GM12892 (cell line): Measurements from ENCODE around the gene HSPA1B.
"Not testable (repeated sequence)": the region's sequence is repeated elsewhere in the genome, so short reads cannot be mapped to it uniquely, and the experiment has no call there.

ENCODE experiments used
- DNase-seq: peaks from one replicate; pipeline ENCODE4 v3.0.0; 2011; ENCODE audit not compliant: insufficient read length
- FAIRE-seq: peaks from 2 replicates; lab custom pipeline; 2011; peaks lifted over from hg19 to GRCh38; lab: Jason Lieb, UNC
- POLR2A ChIP-seq: IDR thresholded peaks from 2 replicates; pipeline ENCODE4 v1.6.1; 2011; ENCODE audit warnings: low read depth, low read length, control low read depth
- POLR2AphosphoS5 ChIP-seq: IDR thresholded peaks from 2 replicates; pipeline ENCODE4 v1.6.1; 2011; ENCODE audit warnings: low read depth, low read length, control low read depth
- TAF1 ChIP-seq: IDR thresholded peaks from 2 replicates; pipeline ENCODE4 v1.6.1; 2011; ENCODE audit warnings: low read depth, mild to moderate bottlenecking, control low read depth, low read length, borderline replicate concordance

Gene HSPA1B

DNA sequence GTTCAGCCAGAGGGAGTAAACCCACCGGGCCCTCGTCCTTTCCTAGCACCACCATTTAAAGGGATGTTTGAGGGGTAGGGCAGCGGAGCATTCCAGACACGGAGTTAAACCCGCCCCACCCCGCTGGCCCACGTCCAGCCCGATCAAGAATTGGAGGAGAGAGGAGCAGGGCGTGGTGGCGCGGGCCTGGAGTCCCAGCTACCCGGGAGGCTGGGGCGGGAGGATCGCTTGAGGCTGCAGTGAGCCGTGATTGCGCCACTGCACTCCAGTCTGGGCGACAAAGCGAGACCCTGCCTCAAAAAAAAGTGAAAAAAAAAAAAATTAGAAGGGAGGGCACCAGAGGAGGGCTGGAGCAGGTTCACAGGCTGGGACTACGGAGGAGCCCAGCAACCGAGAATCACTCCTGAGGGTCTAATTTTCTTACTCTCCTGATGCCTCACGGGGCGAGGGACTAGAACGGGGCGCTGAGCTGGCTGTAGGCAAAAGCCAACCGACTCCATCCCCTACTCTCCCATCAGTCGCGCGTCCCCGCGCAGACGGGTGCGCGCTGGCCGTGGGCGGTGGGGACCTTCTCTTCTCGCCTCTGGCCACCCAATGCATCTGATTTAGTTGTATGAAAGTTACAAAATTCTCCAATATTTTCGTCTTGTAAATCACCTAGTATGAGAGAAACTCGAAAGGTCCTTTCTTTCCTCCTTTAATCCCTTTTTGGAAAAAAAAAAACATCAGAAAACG is 6.1 kb upstream of the HSPA1B start:
- peak; percentile 53; the same call in 1 of the 2 replicates for TF ChIP-seq POLR2AphosphoS5
- peak; percentile 32; the same call in 1 of the 2 replicates for TF ChIP-seq TAF1
- TF ChIP-seq POLR2A, result peak; percentile 81; the same call in 1 of the 2 replicates
- DNase-seq, result peak; percentile 67
- FAIRE-seq, result peak; percentile 63

DNA sequence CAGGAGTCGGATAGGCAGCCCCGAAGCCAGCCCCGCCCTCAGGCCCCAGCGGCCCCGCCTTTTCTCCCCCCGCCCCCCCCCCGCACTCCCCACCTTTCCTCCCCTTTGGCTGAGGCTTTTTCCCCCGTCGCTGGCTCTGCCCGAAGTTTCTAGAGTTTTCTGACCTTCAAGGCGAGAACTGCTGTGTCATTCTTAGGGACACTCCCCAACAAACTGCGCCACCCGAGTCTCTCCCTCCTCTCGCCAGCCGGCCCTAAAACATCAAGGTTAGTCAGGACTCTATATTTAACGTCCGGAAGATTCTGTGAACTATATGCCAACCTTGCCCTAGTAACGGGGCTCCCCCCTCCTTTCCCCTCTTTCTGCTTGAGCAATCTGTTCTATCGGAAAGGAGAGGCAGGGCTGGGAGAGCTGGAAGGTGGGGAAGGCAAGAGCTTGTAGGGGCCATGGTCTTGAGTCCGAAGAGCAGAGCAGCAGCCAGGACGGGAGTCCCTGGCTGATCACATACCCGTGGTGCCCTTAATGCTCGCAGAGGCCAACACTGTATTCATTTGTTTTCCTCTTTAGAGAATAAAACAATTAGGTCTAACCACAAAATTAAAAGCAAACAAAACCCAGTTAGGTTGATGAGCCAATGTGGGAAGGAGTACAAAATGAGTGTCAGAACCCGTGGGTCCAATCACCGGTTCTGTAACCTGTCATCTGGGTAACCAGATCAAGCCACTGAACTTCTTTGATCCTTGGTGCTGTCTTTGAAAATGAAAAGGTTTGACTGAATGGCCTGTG is 5.3 kb upstream of the HSPA1B start:
- peak; percentile 72 for FAIRE-seq
- DNase-seq, result peak; percentile 55
- no peak for TF ChIP-seq POLR2A
- TF ChIP-seq POLR2AphosphoS5, result 0 out of 2 replicates have a peak, but pooled peaks have one; percentile 1
- TF ChIP-seq TAF1, result 0 out of 2 replicates have a peak, but pooled peaks have one; percentile 33

DNA sequence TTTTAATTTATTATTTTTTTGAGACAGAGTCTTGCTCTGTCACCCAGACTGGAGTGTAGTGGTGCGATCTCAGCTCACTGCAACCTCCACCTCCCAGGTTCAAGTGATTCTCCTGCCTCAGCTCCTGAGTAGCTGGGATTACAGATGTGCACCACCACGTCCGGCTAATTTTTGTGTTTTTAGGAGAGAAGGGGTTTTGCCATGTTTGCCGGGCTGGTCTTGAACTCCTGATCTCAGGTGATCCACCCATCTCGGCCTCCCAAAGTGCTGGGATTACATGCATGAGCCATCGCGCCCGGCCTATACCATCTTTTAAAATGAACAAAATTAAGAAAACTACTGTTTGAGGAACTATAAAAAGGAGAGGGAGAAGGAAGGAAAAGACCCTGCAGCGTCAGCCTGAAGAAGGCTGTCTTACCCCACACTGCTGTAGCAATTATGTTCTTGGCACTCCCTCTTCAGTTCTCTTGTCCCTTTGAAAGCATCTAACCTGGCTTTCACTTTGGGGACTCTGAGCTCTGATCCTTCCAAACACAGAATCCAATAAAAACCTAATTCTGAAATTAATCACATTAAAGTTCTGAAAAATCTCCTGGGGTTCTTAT is 3.8 kb upstream of the HSPA1B start:
- DNase-seq, FAIRE-seq: not testable (repeated sequence)

DNA sequence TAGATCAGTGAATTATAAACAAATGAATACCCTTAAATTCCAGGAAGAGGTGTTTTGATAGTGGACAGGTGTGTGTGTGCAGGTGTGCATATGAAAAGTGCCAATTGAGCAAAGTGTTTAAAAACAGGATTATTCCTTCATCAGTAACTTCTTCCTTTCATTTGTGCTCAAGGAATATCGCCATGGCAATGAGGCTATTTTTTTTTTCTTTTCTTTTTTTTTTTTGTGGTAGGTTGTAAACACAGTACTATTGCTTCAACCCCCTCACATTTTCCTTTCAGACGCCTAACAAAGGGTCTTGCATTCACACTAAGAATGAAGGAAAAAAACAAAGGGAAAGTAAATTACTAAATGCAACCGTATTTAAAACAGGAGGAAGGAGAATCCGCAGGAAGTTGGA is 2.0 kb upstream of the HSPA1B start:
- DNase-seq (no peak), FAIRE-seq (no peak)
- TF ChIP-seq TAF1, result no peak
- no peak for TF ChIP-seq POLR2AphosphoS5
- TF ChIP-seq POLR2A, result no peak

DNA sequence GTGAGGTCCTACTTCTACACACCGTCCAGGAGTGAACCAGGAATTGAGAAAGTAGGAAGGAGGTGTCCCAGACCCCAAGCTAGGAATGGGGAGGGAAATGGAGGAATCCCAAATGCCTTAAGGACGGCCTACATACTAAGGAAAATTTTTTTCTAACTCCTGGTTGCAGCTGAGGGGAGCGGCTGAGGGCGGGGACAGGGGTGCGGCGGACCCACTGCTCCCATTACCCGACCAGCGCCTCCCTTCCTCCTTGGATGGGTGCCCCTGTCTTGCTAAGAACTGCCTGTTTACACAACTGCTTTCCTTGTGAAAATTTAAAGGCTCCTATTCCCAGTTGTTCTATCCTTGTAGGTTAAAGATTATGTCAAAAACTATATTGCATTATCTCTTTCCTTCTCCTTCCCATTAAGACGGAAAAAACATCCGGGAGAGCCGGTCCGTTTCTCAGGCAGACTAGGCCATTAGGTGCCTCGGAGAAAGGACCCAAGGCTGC is 699 bp upstream of the HSPA1B start:
- TF ChIP-seq POLR2A (no peak), POLR2AphosphoS5 (no peak), TAF1 (0 out of 2 replicates have a peak, but pooled peaks have one; percentile 6)
- DNase-seq, result peak; percentile 51
- FAIRE-seq, result no peak

DNA sequence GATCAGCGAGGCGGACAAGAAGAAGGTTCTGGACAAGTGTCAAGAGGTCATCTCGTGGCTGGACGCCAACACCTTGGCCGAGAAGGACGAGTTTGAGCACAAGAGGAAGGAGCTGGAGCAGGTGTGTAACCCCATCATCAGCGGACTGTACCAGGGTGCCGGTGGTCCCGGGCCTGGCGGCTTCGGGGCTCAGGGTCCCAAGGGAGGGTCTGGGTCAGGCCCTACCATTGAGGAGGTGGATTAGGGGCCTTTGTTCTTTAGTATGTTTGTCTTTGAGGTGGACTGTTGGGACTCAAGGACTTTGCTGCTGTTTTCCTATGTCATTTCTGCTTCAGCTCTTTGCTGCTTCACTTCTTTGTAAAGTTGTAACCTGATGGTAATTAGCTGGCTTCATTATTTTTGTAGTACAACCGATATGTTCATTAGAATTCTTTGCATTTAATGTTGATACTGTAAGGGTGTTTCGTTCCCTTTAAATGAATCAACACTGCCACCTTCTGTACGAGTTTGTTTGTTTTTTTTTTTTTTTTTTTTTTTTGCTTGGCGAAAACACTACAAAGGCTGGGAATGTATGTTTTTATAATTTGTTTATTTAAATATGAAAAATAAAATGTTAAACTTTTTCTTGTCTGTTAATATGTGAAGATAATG is 2.2 kb downstream of the HSPA1B start:
- TF ChIP-seq TAF1 (no peak), POLR2AphosphoS5 (no peak), POLR2A (no peak)
- FAIRE-seq (no peak), DNase-seq (no peak)

DNA sequence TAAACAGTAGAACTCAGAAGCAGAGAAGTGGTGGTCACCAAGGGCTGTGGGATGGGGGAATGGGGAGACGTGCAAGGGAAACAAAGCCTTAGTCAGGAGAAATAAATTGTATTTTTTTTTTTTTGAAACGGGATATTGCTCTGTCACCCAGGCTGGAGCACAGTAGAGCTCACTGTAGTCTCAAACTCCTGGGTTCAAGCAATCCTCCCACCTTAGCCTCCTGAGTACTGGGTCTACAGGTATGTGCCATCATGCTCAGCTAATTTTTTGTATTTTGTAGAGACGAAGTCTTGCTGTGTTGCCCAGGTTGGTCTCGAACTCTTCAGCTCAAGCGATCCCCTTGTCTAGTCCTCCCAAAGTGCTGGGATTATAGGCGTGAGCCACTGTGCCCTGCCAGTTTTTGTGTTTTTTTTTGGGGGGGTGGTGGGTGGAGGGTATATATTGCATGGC is 3.4 kb downstream of the HSPA1B start:
- DNase-seq, result no peak
- no peak for FAIRE-seq
- TF ChIP-seq POLR2A (no peak), POLR2AphosphoS5 (no peak), TAF1 (no peak)

DNA sequence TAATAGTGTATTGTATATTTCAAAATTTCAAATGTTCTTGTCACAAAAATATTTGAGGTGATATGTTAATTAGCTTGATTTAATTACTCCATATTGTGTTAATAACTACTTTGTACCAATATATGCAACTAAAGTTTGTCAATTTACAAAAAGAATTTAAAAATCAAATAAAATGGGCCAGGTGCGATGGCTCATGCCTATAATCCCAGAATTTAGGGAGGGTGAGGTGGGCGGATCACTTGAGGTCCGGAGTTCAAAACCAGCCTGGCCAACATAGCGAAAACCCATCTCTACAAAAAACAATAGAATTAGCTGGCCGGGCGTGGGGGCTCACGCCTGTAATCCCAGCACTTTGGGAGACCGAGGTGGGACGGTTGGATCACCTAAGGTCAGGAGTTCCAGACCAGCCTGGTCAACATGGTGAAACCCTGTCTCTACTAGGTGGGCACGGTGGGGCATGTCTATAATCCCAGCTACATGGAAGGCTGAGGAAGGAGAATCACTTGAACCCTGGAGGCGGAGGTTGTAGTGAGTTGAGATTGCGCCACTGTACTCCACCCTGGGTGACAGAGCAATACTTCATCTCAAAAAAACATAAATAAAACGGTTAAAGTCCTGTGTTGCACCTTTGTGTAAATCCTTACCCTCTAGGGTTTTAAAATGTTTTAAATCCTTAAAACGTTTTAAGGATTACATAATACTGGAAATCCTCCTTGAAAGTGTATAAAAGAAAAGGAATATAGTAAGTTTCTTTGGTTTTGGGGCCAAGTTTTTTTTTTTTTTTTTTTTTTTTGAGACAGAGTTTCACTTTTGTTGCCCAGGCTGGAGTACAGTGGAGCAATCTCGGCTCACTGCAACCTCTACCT is 4.0 kb downstream of the HSPA1B start:
- FAIRE-seq (no peak), DNase-seq (no peak)
- TF ChIP-seq POLR2AphosphoS5, result no peak
- no peak for TF ChIP-seq POLR2A
- TF ChIP-seq TAF1, result no peak

DNA sequence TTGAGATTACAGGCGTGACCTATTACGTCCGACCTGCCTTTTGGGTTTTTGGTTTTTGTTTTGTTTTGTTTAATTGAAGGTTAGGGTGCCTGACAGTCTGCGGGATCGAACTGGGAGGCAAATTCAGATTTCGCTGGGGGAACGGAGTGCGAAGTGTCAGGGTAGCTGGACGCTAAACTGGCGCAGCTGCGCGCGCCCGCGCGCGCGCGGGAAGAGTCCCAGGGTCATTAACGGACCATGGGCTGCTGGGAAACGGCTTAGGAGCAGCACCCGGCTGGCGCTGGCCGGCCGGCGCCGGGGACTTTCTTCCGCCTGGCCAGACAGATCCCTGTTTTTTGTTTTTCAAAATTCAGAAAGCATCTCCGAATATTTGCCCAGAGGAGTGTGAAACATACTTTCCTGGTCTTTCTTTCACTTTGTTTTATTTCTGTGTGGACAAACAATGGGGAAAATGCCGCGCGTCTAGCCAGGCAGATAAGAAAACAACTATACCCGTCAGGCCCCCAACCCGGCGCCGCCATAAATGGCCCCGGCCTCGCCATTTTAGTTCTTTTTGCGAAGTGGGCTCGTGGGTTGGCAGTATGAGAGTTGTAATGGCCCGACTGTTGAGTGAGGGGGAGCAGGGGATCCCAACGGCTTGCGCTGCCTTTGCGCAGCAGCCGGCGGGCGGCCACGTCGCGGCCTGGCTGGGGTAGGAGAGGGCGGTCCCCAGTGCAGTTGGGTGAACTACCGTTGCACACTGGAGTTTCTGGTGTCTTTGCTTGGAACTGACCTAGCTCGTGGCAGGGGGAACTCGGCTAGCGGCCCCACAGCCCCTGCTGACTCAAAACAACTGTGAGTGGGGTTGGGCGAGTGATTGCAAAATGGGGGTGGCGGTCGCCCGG is 7.1 kb downstream of the HSPA1B start:
- DNase-seq (peak; percentile 80), FAIRE-seq (no peak)
- TF ChIP-seq POLR2A, result peak; percentile 100
- peak; percentile 100 for TF ChIP-seq POLR2AphosphoS5
- TF ChIP-seq TAF1, result peak; percentile 93

DNA sequence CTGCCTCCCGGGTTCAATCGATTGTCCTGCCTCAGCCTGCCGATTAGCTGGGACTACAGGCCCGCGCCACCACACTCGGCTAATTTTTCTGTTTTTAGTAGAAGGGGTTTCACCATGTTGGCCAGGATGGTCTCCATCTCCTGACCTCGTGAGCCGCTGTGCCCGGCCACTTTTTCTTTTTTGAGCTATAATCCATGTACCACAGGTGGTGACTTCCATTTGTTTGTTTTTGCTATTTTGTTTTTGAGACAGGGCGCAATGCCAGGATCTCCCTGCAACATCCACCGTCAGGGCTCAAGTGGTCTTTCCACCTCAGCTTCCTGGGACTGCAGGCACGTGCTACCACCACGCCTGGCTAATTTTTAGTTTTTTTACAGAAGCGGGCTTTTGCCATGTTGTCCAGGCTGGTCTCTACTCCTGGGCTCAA is 8.5 kb downstream of the HSPA1B start:
- FAIRE-seq, result no peak
- DNase-seq, result no peak
- TF ChIP-seq POLR2AphosphoS5 (peak; percentile 25; the same call in 1 of the 2 replicates), TAF1 (no peak), POLR2A (peak; percentile 53; the same call in 1 of the 2 replicates)
